ENCODE measurements around the gene GNAL.

- TF ChIP-seq CTCF (IDR thresholded peaks at IDR 0.05) = no peak
- no peak for TF ChIP-seq POLR2A (IDR thresholded peaks at IDR 0.05)
Measured at GRCh38 chr18:11783716-11784331, 94.8 kb downstream of the GNAL start.
